ENCODE results near the gene ATXN7L2.

Gene ATXN7L2

DNA sequence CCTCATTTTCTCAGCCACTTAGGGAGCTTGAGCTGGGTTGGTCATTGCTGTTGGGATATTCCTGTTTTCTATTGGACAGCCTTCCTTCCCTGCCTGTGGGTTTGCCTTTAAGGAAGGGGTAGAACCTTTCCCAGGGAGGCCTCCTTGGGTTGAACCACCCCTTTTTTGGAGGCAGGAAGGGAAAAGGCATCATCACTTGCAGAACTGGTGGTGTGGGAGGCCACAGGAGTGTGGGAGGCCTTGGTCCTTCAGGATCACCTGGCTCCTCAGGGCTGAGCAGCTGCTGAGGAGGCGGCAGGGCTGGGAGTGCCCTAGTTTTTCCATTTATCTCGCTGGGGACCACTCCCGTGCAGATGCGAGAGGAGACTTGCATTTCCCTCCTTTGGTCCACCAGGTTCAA is 9.5 kb downstream of the ATXN7L2 start:
- H3K9me3 ChIP-seq (ENCODE audit: control insufficient read depth, insufficient read depth, low read length): no peaks in the 10 kb centered on the region
- H3K36me3 ChIP-seq (ENCODE audit: control insufficient read depth, low read length): peaks cover 30% of the 10 kb centered on the region
- H3K9me2 ChIP-seq (replicated peaks; ENCODE audit: control insufficient read depth, low read length): no peaks in the 10 kb centered on the region
- H3K27ac ChIP-seq (ENCODE audit: low read depth, low read length): no peak overlapping the region
- TF ChIP-seq, protein P1, sequence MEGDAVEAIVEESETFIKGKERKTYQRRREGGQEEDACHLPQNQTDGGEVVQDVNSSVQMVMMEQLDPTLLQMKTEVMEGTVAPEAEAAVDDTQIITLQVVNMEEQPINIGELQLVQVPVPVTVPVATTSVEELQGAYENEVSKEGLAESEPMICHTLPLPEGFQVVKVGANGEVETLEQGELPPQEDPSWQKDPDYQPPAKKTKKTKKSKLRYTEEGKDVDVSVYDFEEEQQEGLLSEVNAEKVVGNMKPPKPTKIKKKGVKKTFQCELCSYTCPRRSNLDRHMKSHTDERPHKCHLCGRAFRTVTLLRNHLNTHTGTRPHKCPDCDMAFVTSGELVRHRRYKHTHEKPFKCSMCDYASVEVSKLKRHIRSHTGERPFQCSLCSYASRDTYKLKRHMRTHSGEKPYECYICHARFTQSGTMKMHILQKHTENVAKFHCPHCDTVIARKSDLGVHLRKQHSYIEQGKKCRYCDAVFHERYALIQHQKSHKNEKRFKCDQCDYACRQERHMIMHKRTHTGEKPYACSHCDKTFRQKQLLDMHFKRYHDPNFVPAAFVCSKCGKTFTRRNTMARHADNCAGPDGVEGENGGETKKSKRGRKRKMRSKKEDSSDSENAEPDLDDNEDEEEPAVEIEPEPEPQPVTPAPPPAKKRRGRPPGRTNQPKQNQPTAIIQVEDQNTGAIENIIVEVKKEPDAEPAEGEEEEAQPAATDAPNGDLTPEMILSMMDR (IDR thresholded peaks at IDR 0.05; ENCODE audit: low read depth, low read length, poor library complexity, severe bottlenecking): no peak
- no peak for TF ChIP-seq EZH2phosphoT487 (IDR thresholded peaks at IDR 0.05; ENCODE audit: borderline replicate concordance, low read length)
- no peaks in the 10 kb centered on the region; the same call in 1 of the 2 replicates for H3F3A ChIP-seq (ENCODE audit: control insufficient read depth, insufficient read depth)
- H3K79me2 ChIP-seq (ENCODE audit: control insufficient read depth, low read length): peaks cover 17% of the 10 kb centered on the region
- H3K27me3 ChIP-seq (ENCODE audit: control insufficient read depth, low read length): no peaks in the 10 kb centered on the region
- peaks cover 13% of the 10 kb centered on the region for H3K4me1 ChIP-seq (ENCODE audit: control insufficient read depth, low read length)
- no peaks in the 10 kb centered on the region for H4K20me1 ChIP-seq (ENCODE audit: control insufficient read depth, insufficient read depth, low read depth, low read length)
- H3K4me2 ChIP-seq (ENCODE audit: low read length): peak overlapping the region; percentile 76
- H3K4me3 ChIP-seq (ENCODE audit: low read length): peak overlapping the region; percentile 100

DNA sequence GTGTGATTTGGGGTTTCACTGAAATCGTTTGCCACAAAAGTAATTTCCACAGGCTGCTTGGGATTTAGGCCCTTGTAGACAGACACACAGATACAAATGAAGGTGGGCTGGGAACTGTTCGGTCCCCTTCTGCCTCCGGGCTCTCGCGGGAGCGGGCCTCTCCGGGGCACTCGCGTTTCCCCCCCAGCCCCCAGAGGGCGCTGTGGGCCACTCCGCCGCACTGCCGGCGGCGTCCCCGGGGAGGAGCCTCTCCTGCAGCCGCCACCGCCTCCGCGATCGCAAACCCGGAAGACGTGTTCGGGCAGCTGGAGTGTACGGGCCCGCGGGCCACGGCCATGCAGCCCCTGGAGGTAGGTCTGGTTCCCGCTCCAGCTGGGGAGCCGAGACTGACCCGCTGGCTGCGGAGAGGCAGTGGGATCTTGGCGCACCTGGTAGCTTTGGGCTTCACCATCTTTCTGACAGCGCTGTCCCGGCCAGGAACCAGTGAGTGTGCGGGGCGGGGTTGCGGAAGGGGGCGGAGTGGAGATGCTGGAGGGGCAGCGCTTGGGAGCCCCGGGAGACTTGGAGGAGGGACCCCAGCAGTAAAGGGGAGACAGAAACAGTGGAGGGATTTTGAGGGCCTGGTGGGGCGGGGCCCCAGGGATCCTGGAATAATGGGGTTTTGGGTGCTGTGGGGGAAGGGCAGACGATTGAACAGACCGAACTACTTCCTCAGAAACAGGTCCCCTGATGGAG is 10.3 kb downstream of the ATXN7L2 start, which contains the start of gene CYB561D1:
TSS of gene CYB561D1 (plus strand) at position 290 of the 735 bp plus-strand sequence. CDS start at position 336, 46 bp downstream.
- peak within 1 kb of the TSS; percentile 58 for H3K27ac ChIP-seq (ENCODE audit: low read depth, low read length)
- H3K4me1 ChIP-seq (ENCODE audit: control insufficient read depth, low read length): peaks cover 13% of the 10 kb centered on the region
- H3K9me2 ChIP-seq (replicated peaks; ENCODE audit: control insufficient read depth, low read length): no peaks in the 10 kb centered on the region
- no peaks in the 10 kb centered on the region; the same call in 1 of the 2 replicates for H3F3A ChIP-seq (ENCODE audit: control insufficient read depth, insufficient read depth)
- peaks cover 27% of the 10 kb centered on the region for H3K36me3 ChIP-seq (ENCODE audit: control insufficient read depth, low read length)
- H3K4me2 ChIP-seq (ENCODE audit: low read length): peak within 1 kb of the TSS; percentile 76
- no peaks in the 10 kb centered on the region for H4K20me1 ChIP-seq (ENCODE audit: control insufficient read depth, insufficient read depth, low read depth, low read length)
- H3K79me2 ChIP-seq (ENCODE audit: control insufficient read depth, low read length): peaks cover 17% of the 10 kb centered on the region
- no peaks in the 10 kb centered on the region for H3K27me3 ChIP-seq (ENCODE audit: control insufficient read depth, low read length)
- peak within 1 kb of the TSS; percentile 100 for H3K4me3 ChIP-seq (ENCODE audit: low read length)
- TF ChIP-seq, protein P1 (IDR thresholded peaks at IDR 0.05; ENCODE audit: low read depth, low read length, poor library complexity, severe bottlenecking): peak; percentile 93
- no peak for TF ChIP-seq EZH2phosphoT487 (IDR thresholded peaks at IDR 0.05; ENCODE audit: borderline replicate concordance, low read length)
- H3K9me3 ChIP-seq (ENCODE audit: control insufficient read depth, insufficient read depth, low read length): no peaks in the 10 kb centered on the region

DNA sequence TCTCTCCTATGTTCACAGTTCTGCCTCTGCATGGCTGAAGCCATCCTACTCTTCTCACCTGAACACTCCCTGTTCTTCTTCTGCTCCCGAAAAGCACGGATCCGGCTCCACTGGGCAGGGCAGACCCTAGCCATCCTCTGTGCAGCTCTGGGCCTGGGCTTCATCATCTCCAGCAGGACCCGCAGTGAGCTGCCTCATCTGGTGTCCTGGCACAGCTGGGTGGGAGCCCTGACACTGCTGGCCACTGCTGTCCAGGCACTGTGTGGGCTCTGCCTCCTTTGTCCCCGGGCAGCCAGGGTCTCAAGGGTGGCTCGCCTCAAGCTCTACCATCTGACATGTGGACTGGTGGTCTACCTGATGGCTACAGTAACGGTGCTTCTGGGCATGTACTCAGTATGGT is 12.0 kb downstream of the ATXN7L2 start:
- peaks cover 33% of the 10 kb centered on the region for H3K36me3 ChIP-seq (ENCODE audit: control insufficient read depth, low read length)

More for the DNA sequence above, 12.0 kb downstream of the ATXN7L2 start:
- no peak for TF ChIP-seq EZH2phosphoT487 (IDR thresholded peaks at IDR 0.05; ENCODE audit: borderline replicate concordance, low read length)
- TF ChIP-seq, protein P1 (IDR thresholded peaks at IDR 0.05; ENCODE audit: low read depth, low read length, poor library complexity, severe bottlenecking): no peak
- H3K4me3 ChIP-seq (ENCODE audit: low read length): no peak overlapping the region
- H3K9me2 ChIP-seq (replicated peaks; ENCODE audit: control insufficient read depth, low read length): no peaks in the 10 kb centered on the region
- no peak overlapping the region for H3K4me2 ChIP-seq (ENCODE audit: low read length)
- H3K27me3 ChIP-seq (ENCODE audit: control insufficient read depth, low read length): no peaks in the 10 kb centered on the region
- peaks cover 17% of the 10 kb centered on the region for H3K79me2 ChIP-seq (ENCODE audit: control insufficient read depth, low read length)
- no peaks in the 10 kb centered on the region; the same call in 1 of the 2 replicates for H3F3A ChIP-seq (ENCODE audit: control insufficient read depth, insufficient read depth)
- H3K9me3 ChIP-seq (ENCODE audit: control insufficient read depth, insufficient read depth, low read length): no peaks in the 10 kb centered on the region
- H3K27ac ChIP-seq (ENCODE audit: low read depth, low read length): no peak overlapping the region
- peaks cover 13% of the 10 kb centered on the region for H3K4me1 ChIP-seq (ENCODE audit: control insufficient read depth, low read length)
- H4K20me1 ChIP-seq (ENCODE audit: control insufficient read depth, insufficient read depth, low read depth, low read length): no peaks in the 10 kb centered on the region

Data from DOHH2 (cell line).